GM12872 (cell line): Measurements from ENCODE around the gene UNC5C.

ENCODE experiments used
- TF ChIP-seq, protein P1 (sequence below): IDR thresholded peaks from 3 replicates; pipeline ENCODE4 v1.5.1; 2011; ENCODE audit warnings: low read depth, mild to moderate bottlenecking, low read length, moderate library complexity; ENCODE audit not compliant: insufficient read depth

The UNC5C gene

DNA sequence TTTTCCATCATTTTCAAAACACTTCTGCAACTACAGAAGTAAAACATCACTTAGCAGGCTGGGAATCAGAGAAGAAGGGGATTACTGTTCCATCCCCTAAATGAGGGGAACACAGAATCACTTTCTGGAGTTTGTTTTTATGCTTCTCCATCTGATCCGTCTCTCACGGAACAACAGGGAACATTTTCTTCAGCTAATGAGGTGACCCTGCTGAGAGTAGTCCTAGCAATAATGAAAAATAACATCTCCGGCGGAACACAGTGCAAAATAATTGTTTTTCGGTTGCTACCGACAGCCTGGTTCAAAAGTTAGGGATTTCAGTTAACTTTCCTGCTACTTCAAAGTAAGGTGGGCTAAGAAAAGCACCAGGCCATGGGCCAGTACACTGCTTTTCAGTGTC is 322.9 kb downstream of the UNC5C start:
- TF ChIP-seq, protein P1, sequence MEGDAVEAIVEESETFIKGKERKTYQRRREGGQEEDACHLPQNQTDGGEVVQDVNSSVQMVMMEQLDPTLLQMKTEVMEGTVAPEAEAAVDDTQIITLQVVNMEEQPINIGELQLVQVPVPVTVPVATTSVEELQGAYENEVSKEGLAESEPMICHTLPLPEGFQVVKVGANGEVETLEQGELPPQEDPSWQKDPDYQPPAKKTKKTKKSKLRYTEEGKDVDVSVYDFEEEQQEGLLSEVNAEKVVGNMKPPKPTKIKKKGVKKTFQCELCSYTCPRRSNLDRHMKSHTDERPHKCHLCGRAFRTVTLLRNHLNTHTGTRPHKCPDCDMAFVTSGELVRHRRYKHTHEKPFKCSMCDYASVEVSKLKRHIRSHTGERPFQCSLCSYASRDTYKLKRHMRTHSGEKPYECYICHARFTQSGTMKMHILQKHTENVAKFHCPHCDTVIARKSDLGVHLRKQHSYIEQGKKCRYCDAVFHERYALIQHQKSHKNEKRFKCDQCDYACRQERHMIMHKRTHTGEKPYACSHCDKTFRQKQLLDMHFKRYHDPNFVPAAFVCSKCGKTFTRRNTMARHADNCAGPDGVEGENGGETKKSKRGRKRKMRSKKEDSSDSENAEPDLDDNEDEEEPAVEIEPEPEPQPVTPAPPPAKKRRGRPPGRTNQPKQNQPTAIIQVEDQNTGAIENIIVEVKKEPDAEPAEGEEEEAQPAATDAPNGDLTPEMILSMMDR = no peak

DNA sequence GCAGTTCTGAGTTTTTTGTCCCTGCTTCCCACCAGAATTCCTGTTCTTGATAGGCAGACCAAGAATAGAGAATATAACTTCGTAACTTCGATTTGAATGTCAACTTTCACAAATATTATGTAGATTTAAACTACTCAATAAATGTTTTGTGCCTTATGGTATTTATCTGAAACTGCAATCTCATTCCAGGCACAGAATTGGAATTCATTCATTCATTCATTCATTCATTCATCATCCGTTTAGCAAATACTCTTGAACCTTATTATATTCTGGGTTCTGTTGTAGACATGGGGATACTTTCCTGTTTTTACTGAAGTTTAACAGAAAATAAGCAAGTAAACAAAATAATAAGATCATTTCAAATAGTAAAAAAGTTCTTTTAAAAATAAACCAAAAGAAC is 324.4 kb downstream of the UNC5C start:
- TF ChIP-seq, protein P1 = no peak

- TF ChIP-seq, protein P1 = no peak
Observed at GRCh38 chr4:95220205-95221175, 328.3 kb downstream of the UNC5C start.

DNA sequence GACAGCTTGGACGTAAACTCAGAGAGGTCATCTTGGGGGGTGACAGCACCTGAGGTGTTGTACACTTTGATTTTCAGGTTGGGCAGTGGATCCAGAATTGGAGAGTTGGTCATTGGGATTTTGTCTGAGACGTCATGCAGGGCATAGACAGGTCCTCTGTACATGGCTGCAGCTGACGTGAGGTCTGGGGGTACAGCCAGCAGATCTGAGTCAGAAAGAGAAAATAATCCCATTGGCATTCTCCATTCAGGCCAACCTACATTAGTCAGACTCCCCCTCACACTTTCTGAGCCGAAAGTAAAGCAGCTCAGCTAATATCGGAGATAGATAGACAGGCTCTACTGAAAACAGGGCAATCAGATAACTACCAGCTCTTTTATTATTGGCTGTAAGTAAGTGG is 329.7 kb downstream of the UNC5C start:
- TF ChIP-seq, protein P1 = no peak

- TF ChIP-seq, protein P1 = no peak
Observed at GRCh38 chr4:95217197-95217596, 331.6 kb downstream of the UNC5C start.

GRCh38 chr4:95216636-95217035 is 332.1 kb downstream of the UNC5C start:
- TF ChIP-seq, protein P1 = no peak

DNA sequence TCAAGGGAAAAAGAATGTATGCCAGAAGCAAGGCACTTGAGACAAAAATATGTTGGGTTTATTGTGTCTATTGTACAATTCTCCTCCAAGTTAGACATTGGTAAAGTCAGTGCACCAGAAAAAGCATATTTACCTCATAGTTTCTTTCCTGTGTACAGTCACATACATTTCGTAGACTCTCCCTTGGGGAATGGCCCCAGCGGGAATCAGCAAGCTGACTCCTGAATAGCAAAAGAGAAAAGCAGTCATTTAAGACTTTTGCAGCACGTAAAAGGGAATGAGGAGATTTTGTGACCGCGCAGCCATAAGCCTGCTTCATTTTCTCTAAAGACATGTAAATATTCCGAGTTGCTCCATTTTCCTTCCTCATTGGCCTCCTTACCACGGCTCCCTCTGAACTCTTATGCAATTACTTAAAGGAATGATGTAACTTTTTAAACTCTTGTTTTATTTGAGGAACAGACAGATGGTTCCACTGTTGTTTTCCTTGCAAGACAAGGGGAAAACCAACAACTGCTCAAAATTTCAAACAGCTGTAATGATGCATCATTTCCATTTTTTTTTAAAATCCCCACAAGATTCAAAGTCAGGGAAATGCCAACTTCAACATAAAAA is 332.7 kb downstream of the UNC5C start:
- TF ChIP-seq, protein P1 = no peak
